Mucosa of gallbladder (tissue), 1 donor: ENCODE data around the gene YTHDC1. TPM values are rescaled to one million over a fixed set of nuclear protein-coding genes. Genes with fewer than 3 reads are reported as not detected.
"Not testable (repeated sequence)": the region's sequence is repeated elsewhere in the genome, so short reads cannot be mapped to it uniquely, and the experiment has no call there.

Source experiments
- DNase-seq: peaks from one replicate; pipeline ENCODE4 v3.0.0-alpha.2; 2020; ENCODE audit warnings: low spot score
- total RNA-seq: library from RNA; stranded (reverse); gene quantifications from one replicate; pipeline ENCODE4 v1.2.1, GENCODE V29; 2021
- donor health status: DM: no; HTN: no; CAD: no.

The YTHDC1 gene
- total RNA-seq, 1 donor from 2014 or later = 75.2 TPM

GRCh38 chr4:68291256-68291655 is 58.6 kb downstream of the YTHDC1 start:
- DNase-seq = no peak

- no peak for DNase-seq
Measured at GRCh38 chr4:68288393-68288740, 61.5 kb downstream of the YTHDC1 start.

- no peak for DNase-seq
Measured at GRCh38 chr4:68287704-68288392, 62.0 kb downstream of the YTHDC1 start.

- no peak for DNase-seq
Measured at GRCh38 chr4:68283714-68284113, 66.2 kb downstream of the YTHDC1 start.

- no peak for DNase-seq
Measured at GRCh38 chr4:68283095-68283494, 66.8 kb downstream of the YTHDC1 start.

DNA sequence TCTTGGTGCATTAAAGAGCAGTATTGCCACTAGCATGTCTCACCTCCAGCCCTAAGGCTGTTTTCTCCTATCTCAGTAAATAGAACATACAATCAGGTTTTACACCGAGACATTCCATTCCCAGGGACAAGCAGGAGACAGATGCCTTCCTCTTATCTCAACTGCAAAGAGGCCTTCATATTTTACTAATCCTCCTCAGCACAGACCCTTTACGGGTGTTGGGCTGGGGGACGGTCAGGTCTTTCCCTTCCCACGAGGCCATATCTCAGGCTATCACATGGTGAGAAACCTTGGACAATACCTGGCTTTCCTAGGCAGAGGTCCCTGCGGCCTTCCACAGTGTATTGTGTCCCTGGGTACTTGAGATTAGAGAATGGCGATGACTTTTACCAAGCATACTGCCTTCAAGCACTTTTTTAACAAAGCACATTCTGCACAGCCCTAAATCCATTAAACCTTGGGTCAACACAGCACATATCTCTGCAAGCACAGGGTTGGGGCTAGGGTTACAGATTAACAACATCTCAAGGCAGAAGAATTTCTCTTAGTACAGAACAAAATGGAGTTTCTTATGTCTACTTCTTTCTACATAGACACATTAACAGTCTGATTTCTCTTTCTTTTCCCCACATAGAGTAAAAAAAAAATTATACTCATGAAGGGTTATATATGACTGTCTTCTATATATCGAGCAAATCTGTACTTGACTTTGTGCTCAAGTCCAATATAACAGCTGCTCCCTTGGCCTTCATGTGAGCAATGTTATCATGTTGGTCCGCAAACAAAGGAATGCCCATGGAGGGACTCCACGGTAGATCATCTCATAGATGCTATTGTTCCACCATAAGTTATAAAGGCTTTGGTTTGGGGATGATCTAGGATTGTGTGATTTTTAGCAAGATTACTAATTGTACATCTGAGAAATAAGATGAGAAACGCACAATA is 67.8 kb downstream of the YTHDC1 start:
- DNase-seq = not testable (repeated sequence)

GRCh38 chr4:68278029-68278428 is 71.9 kb downstream of the YTHDC1 start:
- DNase-seq = no peak

DNA sequence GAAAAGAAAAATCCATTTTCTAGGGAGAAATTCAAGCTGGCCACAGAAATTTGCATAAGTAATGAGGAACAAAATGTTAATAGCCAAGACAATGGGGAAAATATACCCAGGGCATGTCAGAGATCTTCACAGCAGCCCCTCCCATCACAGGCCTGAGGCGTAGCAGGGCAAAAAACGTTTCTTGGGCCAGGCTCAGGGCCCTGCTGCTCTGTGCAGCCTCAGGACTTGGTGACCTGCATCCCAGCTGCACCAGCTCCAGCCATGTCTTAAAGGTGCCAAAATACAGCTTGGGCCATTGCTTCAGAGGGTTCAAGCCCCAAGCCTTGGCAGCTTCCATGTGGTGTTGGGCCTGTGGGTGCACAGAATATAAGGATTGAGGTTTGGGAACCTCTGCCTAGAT is 72.3 kb downstream of the YTHDC1 start:
- DNase-seq = no peak

- DNase-seq = no peak
Measured at GRCh38 chr4:68272860-68273259, 77.0 kb downstream of the YTHDC1 start.

- DNase-seq = no peak
Measured at GRCh38 chr4:68272380-68272779, 77.5 kb downstream of the YTHDC1 start.

DNA sequence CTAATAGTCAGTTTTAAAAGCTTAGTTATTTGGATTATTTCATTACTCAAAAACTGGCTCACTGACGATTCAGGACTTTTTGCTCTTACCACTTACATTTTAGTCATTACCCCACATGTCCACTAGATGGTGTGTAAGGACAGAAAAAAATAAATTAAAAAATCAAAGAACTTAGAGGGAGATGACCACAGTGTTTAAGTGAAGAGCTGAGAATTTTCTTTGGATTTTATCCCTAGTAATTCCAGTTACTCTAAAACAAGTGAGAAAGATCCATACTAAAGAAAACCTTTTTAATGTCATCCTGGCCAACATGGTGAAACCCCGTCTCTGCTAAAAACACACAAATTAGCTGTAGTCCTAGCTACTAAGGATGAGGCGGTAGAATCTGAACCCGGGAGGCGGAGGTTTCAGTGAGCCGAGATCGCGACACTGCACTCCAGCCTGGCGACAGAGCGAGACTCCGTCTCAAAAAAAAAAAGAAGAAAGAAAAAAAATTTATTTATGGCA is 78.0 kb downstream of the YTHDC1 start:
- DNase-seq = no peak

DNA sequence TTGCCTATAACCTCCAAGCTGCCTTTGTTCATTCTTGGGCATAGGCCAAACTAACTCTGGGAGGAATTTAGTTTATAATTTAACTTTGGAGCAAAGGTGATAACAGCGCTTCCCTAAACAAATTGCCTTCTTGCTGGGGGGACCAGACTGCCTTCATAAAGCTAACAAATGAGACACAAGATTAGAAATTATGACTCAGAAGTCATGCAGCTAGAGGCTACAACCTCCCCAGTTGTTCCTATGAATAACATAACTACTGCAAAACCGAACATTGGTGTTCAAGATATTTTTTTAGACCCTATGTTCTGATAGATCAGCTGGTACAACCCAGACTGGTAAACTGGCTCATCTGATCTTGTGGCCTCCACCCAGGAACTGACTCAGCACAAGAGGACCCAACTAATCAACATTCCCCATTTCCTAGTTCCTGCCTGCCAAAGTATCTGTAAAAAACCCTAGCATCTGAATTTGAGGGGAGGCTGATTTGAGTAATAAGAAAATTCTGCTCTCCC is 82.4 kb downstream of the YTHDC1 start:
- no peak for DNase-seq

DNA sequence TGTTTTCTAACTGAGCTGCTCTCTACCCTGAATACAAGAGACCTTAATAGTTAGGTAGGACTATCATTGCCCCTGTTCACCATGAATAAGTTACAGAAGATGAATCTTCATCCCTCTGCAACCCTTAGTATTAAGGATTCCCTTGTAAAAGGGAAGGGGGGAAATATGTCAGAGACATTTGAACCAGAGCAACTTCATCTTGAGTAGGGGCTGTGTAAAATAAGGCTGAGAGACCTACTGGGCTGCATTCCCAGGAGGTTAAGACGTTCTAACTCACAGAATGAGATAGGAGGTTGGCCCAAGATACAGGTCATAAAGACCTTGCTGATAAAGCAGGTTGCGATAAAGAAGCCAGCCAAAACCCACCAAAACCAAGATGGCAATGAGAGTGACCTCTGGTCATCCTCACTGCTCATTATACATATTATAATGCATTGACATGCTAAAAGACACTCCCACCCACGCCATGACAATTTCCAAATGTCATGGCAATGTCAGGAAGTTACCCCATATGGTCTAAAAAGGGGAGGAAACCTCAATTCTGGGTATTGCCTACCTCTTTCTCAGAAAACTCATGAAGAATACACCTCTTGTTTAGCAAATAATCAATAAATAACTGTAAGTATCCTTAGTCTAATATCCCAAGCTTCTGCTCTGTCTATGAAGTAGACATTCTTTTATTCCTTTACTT is 84.9 kb downstream of the YTHDC1 start:
- DNase-seq = no peak

Other genes with a start within 250 kb of the YTHDC1 start
- not detected for gene TMPRSS11F, start 220.2 kb downstream of the YTHDC1 start, total RNA-seq
- gene TMPRSS11B, start 104.4 kb downstream of the YTHDC1 start, total RNA-seq = not detected
- gene TMPRSS11E, start 97.4 kb upstream of the YTHDC1 start, total RNA-seq = not detected
- gene UGT2B17, start 226.2 kb upstream of the YTHDC1 start, total RNA-seq = 4.9 TPM